K562 (cell line): ENCODE measurements around the gene PRICKLE3. TPM values are rescaled to one million over a fixed set of nuclear protein-coding genes. Genes with fewer than 3 reads are reported as not detected.

ENCODE experiments used
- ATAC-seq: fragments of 200-7000 bp; cut with Tn5 transposase; 3 replicates; pipeline ENCODE4 v1.9.1; 2020; ENCODE audit warnings: moderate library complexity
- BruUV-seq: library from RNA; stranded (reverse); fragments of 400-500 nt; replicated peaks from 2 replicates; lab custom pipeline; 2021; lab: Mats Ljungman, UMichigan
- CTCF ChIA-PET: fragments of 300-600 bp; formaldehyde crosslinking; extraction: SDS; loops from one replicate; lab custom pipeline; 2021; ENCODE audit warnings: low intra/inter-chr PET ratio; lab: Yijun Ruan, JAX
- POLR2A ChIA-PET: fragments of 300-600, 350-650 bp; sonication (Branson Sonifier 250); formaldehyde crosslinking; extraction: SDS; loops from one replicate; lab custom pipeline; 2021; ENCODE audit warnings: antibody characterized with exemption, inconsistent platforms; lab: Yijun Ruan, JAX
- DNase-seq, 4 experiments: peaks; one replicate each; pipeline versions ENCODE4 v3.0.0 to v3.0.0-alpha.2; 2011 to 2018; ENCODE audit warnings: low spot score in 3 of 4, mixed read lengths in 3 of 4; ENCODE audit errors: extremely low read depth in 1 of 4
- FAIRE-seq: peaks from 2 replicates; lab custom pipeline; 2011; peaks lifted over from hg19 to GRCh38; lab: Jason Lieb, UNC
- H2AFZ ChIP-seq: 2 replicates; pipeline ENCODE4 v1.6.0; 2011; ENCODE audit warnings: low read depth, low read length, control low read depth, inconsistent platforms
- H3K27ac ChIP-seq: fragments of 200-600 bp; 3 replicates; pipeline ENCODE4 v1.8.0; 2011; ENCODE audit warnings: low read depth, mild to moderate bottlenecking, control low read depth, inconsistent platforms, low read length, moderate library complexity, mixed read lengths; ENCODE audit errors: extremely low read depth
- H3K27me3 ChIP-seq, 2 experiments: fragments of 300-600 bp in 1 of 2; 2 replicates in 1 of 2; 3 replicates in 1 of 2; pipeline versions ENCODE4 v1.6.0 to v1.8.0; 2011; ENCODE audit warnings: inconsistent platforms in 2 of 2, low read length in 2 of 2, mild to moderate bottlenecking in 1 of 2, mixed read lengths in 1 of 2, moderate library complexity in 1 of 2; ENCODE audit not compliant: control insufficient read depth in 2 of 2, insufficient read depth in 2 of 2
- H3K36me3 ChIP-seq: fragments of 300-600 bp; 3 replicates; pipeline ENCODE4 v1.8.0; 2011; ENCODE audit warnings: mild to moderate bottlenecking, low read length, inconsistent platforms; ENCODE audit not compliant: control insufficient read depth, insufficient read depth
- H3K4me1 ChIP-seq, 2 experiments: fragments of 200-600 bp in 1 of 2; replicated peaks in 1 of 2; 2 replicates in 1 of 2; 3 replicates in 1 of 2; pipeline versions ENCODE4 v1.5.1 to v1.8.0; 2011; ENCODE audit warnings: inconsistent platforms in 2 of 2, low read length in 2 of 2, mild to moderate bottlenecking in 1 of 2, mixed read lengths in 1 of 2, moderate library complexity in 1 of 2; ENCODE audit not compliant: control insufficient read depth in 2 of 2, insufficient read depth in 2 of 2
- H3K4me2 ChIP-seq: 2 replicates; pipeline ENCODE4 v1.6.1; 2011; ENCODE audit warnings: low read length, control low read depth, inconsistent platforms, mixed read lengths; ENCODE audit not compliant: insufficient read depth
- H3K4me3 ChIP-seq: fragments of 200-600 bp; sonication (generic), shearing (Covaris generic); 2 replicates; pipeline ENCODE4 v1.5.1; 2016; ENCODE audit warnings: control low read depth, inconsistent platforms
- H3K79me2 ChIP-seq: fragments of 200-600 bp; 3 replicates; pipeline ENCODE4 v1.8.0; 2011; ENCODE audit warnings: low read length, inconsistent platforms; ENCODE audit not compliant: control insufficient read depth, insufficient read depth
- H3K9ac ChIP-seq, 2 experiments: 2 replicates each; pipeline versions ENCODE4 v1.6.0 to v1.6.1; 2011; ENCODE audit warnings: low read depth in 2 of 2, low read length in 2 of 2, control low read depth in 1 of 2, inconsistent platforms in 1 of 2, mild to moderate bottlenecking in 1 of 2, mixed read lengths in 1 of 2; ENCODE audit not compliant: insufficient read depth in 1 of 2
- H3K9me1 ChIP-seq: one replicate; pipeline ENCODE4 v1.6.0; 2011; ENCODE audit warnings: inconsistent platforms, mild to moderate bottlenecking, low read length, moderate library complexity; ENCODE audit not compliant: control insufficient read depth, insufficient read depth
- H3K9me3 ChIP-seq: replicated peaks from 2 replicates; pipeline ENCODE4 v1.5.1; 2011; ENCODE audit warnings: low read depth, low read length, inconsistent platforms; ENCODE audit not compliant: control insufficient read depth, insufficient read depth
- H4K20me1 ChIP-seq: replicated peaks from 2 replicates; pipeline ENCODE4 v1.6.1; 2011; ENCODE audit warnings: low read length, inconsistent platforms, mixed read lengths; ENCODE audit not compliant: control insufficient read depth, insufficient read depth
- E2F3 ChIP-seq: fragments of 250-450 bp; sonication (Bioruptor Pico); IDR thresholded peaks from 2 replicates; pipeline ENCODE4 v1.4.0; 2020; ENCODE audit warnings: mild to moderate bottlenecking
- HEY1 ChIP-seq: fragments of 250-450 bp; sonication (Bioruptor Pico); IDR thresholded peaks from 2 replicates; pipeline ENCODE4 v1.5.0; 2020; ENCODE audit warnings: mild to moderate bottlenecking, moderate library complexity, borderline replicate concordance
- KLF1 ChIP-seq: fragments of 450-650 bp; IDR thresholded peaks from 2 replicates; pipeline ENCODE4 v1.6.1; 2016; ENCODE audit warnings: missing genetic modification characterization, missing compliant biosample characterization
- LARP7 ChIP-seq: fragments of 450-650 bp; IDR thresholded peaks from 2 replicates; pipeline ENCODE4 v1.6.1; 2016
- RB1 ChIP-seq: fragments of 450-650 bp; IDR thresholded peaks from 2 replicates; pipeline ENCODE4 v1.6.1; 2017; ENCODE audit warnings: low read depth, mild to moderate bottlenecking
- RUNX1 ChIP-seq: sonication (generic); IDR thresholded peaks from 2 replicates; pipeline ENCODE4 v1.6.1; 2016; ENCODE audit warnings: antibody characterized with exemption, low read depth
- STAT5B ChIP-seq: fragments of 250-450 bp; sonication (Bioruptor Pico); IDR thresholded peaks from 2 replicates; pipeline ENCODE4 v1.8.0; 2021; ENCODE audit warnings: mild to moderate bottlenecking, inconsistent platforms
- YY1 ChIP-seq, 3 experiments: IDR thresholded peaks; 2 replicates each; pipeline ENCODE4 v1.6.1; 2011; ENCODE audit warnings: low read length in 2 of 3, mild to moderate bottlenecking in 2 of 3, moderate library complexity in 2 of 3, borderline replicate concordance in 1 of 3, control low read depth in 1 of 3, low read depth in 1 of 3; ENCODE audit not compliant: insufficient read depth in 3 of 3, insufficient replicate concordance in 2 of 3, control insufficient read depth in 1 of 3, insufficient read length in 1 of 3; ENCODE audit errors: extremely low read depth in 1 of 3
- ZKSCAN3 ChIP-seq: fragments of 250-450 bp; sonication (Bioruptor Pico); IDR thresholded peaks from 2 replicates; pipeline ENCODE4 v1.4.0; 2020
- ZNF274 ChIP-seq: IDR thresholded peaks from 2 replicates; pipeline ENCODE4 v1.6.1; 2011; ENCODE audit warnings: low read depth, mild to moderate bottlenecking, low read length, moderate library complexity, borderline replicate concordance
- ZNF444 ChIP-seq: fragments of 250-450 bp; sonication (Bioruptor Pico); IDR thresholded peaks from 2 replicates; pipeline ENCODE4 v1.4.0; 2020; ENCODE audit warnings: mild to moderate bottlenecking, moderate library complexity
- ZNF561 ChIP-seq: fragments of 450-650 bp; formaldehyde crosslinking; conservative IDR thresholded peaks from 2 replicates; pipeline ENCODE4 v1.4.0; 2020; ENCODE audit warnings: mild to moderate bottlenecking, moderate library complexity
- ZNF696 ChIP-seq: fragments of 250-450 bp; sonication (Bioruptor Pico); conservative IDR thresholded peaks from 2 replicates; pipeline ENCODE4 v1.4.0; 2020; ENCODE audit warnings: mild to moderate bottlenecking, moderate library complexity
- WGBS: fragments of 100-300 bp; shearing (Covaris generic); methylation state at CpG from one replicate; pipeline ENCODE4 v1.1.6; 2016; ENCODE audit warnings: low coverage, mixed read lengths; ENCODE audit not compliant: insufficient coverage; ENCODE audit errors: missing lambda C conversion rate; 5-methylcytosine and 5-hydroxymethylcytosine counted together
- in situ Hi-C: fragments of 300-500 bp; cut with MboI; formaldehyde crosslinking; loops from 4 replicates; pipeline ENCODE4 v1.15.0; 2018; ENCODE audit warnings: inconsistent platforms, mixed read lengths
- intact Hi-C: fragments of 100-400 bp; cut with micrococcal nuclease; formaldehyde crosslinking; loops from 2 replicates; pipeline ENCODE4 v1.14.2; 2022
- polyA plus RNA-seq, 8 experiments: library from polyadenylated mRNA; depleted of rRNA in 4 of 8; stranded (reverse) in 5 of 8; unstranded in 3 of 8; fragments of >200 nt; fragmentation: Nextera tagmentation in 2 of 8; fragmentation: Illumina TruSeq in 1 of 8; extraction: Ambion mirVana in 2 of 8; extraction: Trizol in 1 of 8; gene quantifications; 2 replicates each; pipeline versions ENCODE4 v1.2.1 to v1.2.3, GENCODE V29; 2011 to 2014; ENCODE audit warnings: inconsistent platforms in 1 of 8, missing spikeins in 1 of 8
- total RNA-seq, 7 experiments: library from RNA; depleted of rRNA in 6 of 7; stranded (reverse); fragments of >200 nt in 6 of 7; fragmentation: Illumina TruSeq in 2 of 7; extraction: Trizol in 2 of 7; gene quantifications; 2 replicates each; pipeline versions ENCODE4 v1.2.1 to v1.2.3, GENCODE V29; 2011 to 2021; ENCODE audit warnings: low replicate concordance in 1 of 7
- TF ChIP-seq, protein P1 (sequence below): fragments of 450-650 bp; IDR thresholded peaks from one replicate; pipeline ENCODE4 v1.6.1; 2018; ENCODE audit warnings: mild to moderate bottlenecking, moderate library complexity; ENCODE audit not compliant: partially characterized antibody

PRICKLE3 gene
- total and polyA plus RNA-seq, 9 of the 15 experiments (the other 6 are each of a cell fraction or from before 2014, with no cell fraction given), result 1.1 to 44.3 (median 14.0) TPM

GRCh38 chrX:49206543-49206942 is 20.4 kb upstream of the PRICKLE3 start:
- Histone ChIP-seq H3K9me3 (no peaks in the 10 kb centered on the region), H3K36me3 (no peaks in the 10 kb centered on the region), H3K27ac (no peak overlapping the region), H2AFZ (no peak overlapping the region), H3K4me1 (peaks cover 0 to 11% of the 10 kb centered on the region in 2 experiments; a peak in 4 of 5 replicates), H3K79me2 (no peaks in the 10 kb centered on the region), H3K27me3 (no peaks in the 10 kb centered on the region), H3K9me1 (no peaks in the 10 kb centered on the region), H3K4me3 (no peak overlapping the region), H3K9ac (no peak overlapping the region), H4K20me1 (no peaks in the 10 kb centered on the region), H3K4me2 (no peak overlapping the region)
- BruUV-seq, result no TSS peak
- DNase-seq (no peak), ATAC-seq (no peak), FAIRE-seq (no peak)
- no peak for TF ChIP-seq E2F3 (CRISPR knock-in tag)
- intact Hi-C loops (no loop called here), in situ Hi-C loops (no loop called here)
- POLR2A ChIA-PET, result no interaction called here
- CTCF ChIA-PET, result no interaction called here
- 14% methylated on average over 4 of the region's 8 CpGs for WGBS

GRCh38 chrX:49205443-49205842 is 19.3 kb upstream of the PRICKLE3 start:
- no peaks in the 10 kb centered on the region for H3K36me3 ChIP-seq
- CTCF ChIA-PET, result no interaction called here
- BruUV-seq, result no TSS peak
- TF ChIP-seq ZNF274, result no peak
- TF ChIP-seq ZNF696, result no peak
- TF ChIP-seq STAT5B (CRISPR knock-in tag), result no peak
- TF ChIP-seq RUNX1, result no peak
- no peak for TF ChIP-seq ZKSCAN3 (CRISPR knock-in tag)
- no peak for TF ChIP-seq ZNF444 (CRISPR knock-in tag)
- TF ChIP-seq KLF1 (tag), result no peak
- no peak for TF ChIP-seq HEY1 (CRISPR knock-in tag)
- TF ChIP-seq YY1 (IDR thresholded peaks at IDR 0.05; ENCODE audit: borderline replicate concordance in 1 of 3, control insufficient read depth in 1 of 3, extremely low read depth in 1 of 3, insufficient read depth in 3 of 3, insufficient read length in 1 of 3, insufficient replicate concordance in 2 of 3, low read depth in 1 of 3, low read length in 2 of 3), result no peak
- TF ChIP-seq LARP7, result no peak
- TF ChIP-seq, protein P1, sequence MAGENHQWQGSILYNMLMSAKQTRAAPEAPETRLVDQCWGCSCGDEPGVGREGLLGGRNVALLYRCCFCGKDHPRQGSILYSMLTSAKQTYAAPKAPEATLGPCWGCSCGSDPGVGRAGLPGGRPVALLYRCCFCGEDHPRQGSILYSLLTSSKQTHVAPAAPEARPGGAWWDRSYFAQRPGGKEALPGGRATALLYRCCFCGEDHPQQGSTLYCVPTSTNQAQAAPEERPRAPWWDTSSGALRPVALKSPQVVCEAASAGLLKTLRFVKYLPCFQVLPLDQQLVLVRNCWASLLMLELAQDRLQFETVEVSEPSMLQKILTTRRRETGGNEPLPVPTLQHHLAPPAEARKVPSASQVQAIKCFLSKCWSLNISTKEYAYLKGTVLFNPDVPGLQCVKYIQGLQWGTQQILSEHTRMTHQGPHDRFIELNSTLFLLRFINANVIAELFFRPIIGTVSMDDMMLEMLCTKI, result no peak
- TF ChIP-seq RB1, result no peak
- no peak for TF ChIP-seq ZNF561

More at GRCh38 chrX:49205443-49205842, 19.3 kb upstream of the PRICKLE3 start:
- H3K4me1 ChIP-seq, result peaks cover 3 to 11% of the 10 kb centered on the region in 2 experiments; a peak in 4 of 5 replicates
- in situ Hi-C loops (no loop called here), intact Hi-C loops (no loop called here)
- no peak overlapping the region for H3K27ac ChIP-seq
- no peak overlapping the region for H3K4me3 ChIP-seq
- no peaks in the 10 kb centered on the region for H3K79me2 ChIP-seq
- no peak overlapping the region for H3K4me2 ChIP-seq
- DNase-seq, result no peak
- FAIRE-seq, result no peak
- no peak overlapping the region for H2AFZ ChIP-seq
- H4K20me1 ChIP-seq, result no peaks in the 10 kb centered on the region
- H3K9me1 ChIP-seq, result no peaks in the 10 kb centered on the region
- ATAC-seq, result no peak
- no peaks in the 10 kb centered on the region for H3K27me3 ChIP-seq
- H3K9me3 ChIP-seq, result no peaks in the 10 kb centered on the region
- peak overlapping the region in 1 of 2 experiments; percentile 52; a peak in 1 of 4 replicates for H3K9ac ChIP-seq
- POLR2A ChIA-PET, result no interaction called here
- 8% methylated on average over 6 of the region's 13 CpGs for WGBS
